ENCODE results near the gene NOVA2.
A peak's percentile ranks its signal among the peaks of the same experiment; 100 is the strongest.

The NOVA2 gene

DNA sequence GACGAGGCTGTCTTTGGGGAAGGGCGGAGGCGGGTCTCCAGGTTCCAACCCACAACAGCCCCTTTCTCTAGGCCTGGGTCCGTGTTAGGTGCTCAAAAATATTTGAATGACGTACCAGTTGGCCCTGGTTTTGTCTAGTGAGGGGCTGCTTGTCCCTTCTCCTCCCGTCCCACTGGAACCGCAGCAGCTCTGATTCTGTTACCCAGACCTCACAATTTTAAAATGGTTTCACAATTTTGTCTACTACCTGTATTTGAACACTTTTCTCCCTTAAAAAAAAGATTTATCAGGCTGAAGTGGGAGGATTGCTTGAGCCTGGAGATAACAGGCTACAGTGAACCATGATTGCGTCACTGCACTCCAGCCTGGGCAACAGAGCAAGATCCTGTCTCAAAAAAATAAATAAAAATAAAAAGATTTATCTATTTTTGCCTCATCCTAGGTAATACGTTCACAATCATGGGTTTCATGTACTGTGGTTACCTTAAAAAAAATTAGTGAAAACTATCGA, 86.4 kb downstream of the NOVA2 start:
- DNase-seq = no peak

DNA sequence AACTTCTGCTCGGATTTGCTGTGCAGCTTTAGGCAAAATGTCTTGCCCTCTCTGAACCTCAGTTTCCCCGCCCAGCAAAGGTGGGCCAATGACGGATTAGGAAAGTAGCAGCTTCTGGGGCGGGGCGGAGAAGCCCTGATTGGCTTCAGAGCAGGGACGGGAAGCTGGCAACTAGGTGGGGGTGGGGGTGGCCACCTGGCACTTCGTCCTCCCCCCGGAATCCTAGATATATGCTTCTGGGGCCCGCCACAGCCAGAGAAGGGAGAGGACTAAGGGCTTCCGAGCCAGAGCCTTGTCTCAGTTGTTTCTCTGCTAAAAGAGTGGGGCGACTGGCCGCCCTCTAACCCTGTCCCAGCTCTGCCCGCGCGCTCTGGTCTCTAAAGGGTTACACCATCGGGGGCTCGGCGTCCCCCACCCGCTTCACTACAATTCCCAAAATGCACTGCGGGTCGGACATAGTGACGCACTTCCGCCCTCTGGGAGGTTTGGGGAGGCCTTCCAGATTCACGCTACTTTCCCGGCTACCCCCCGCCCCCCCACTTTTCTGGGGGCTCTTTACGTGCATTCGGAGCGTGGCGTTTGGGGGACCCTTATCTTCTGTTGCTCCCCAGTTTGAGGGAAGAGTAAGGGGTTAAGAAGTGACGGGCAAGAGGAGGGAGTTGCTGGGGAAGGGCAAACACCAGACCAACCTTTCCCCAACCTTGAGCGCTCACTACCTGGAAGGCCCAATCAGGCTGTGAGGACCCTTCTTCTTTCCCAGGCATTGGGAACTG, 87.1 kb downstream of the NOVA2 start:
- peak; percentile 73 for DNase-seq

DNA sequence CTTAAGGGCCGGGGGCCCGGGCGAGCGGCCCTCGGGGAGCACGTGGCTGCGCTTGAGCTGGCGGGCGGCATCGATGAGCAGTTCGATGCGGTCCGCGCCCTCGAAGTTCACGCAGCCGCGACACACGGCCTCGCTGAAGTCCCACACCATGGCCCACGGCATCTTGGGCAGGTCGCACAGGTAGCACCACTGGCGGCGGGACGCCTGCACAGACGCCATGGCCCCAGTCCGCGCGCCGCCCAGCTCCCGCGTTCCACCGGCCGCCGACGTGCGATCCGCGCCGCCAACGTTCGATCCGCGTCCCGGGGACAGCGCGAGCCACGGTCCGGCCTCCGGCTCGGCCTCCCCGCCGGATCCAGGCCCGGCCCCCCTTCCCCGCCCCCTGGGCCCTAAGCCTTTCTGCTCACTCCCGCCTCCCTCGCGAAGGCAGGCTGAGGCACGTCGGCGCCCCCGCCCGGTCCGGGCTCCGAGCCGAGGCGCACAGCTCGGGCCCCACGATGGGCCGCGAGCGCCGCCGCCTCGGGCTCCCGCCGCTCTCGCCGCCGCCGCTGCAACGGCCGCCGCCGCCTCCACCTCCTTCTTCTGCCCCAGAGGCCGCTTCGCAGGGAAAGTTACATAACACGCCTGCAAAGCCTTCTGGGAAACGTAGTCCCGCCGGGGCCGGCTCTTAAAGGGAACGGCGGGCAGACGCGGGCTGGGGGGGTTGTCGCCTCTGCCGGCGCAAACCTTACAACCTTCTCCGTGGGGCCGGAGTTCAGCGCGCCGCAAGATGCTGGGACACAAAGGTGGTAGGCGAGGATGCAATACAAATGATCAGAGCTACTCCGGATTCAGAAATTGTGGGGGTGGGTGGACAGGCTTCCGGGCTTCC, 87.9 kb downstream of the NOVA2 start, which contains the start of gene IRF2BP1:
IRF2BP1 (minus strand) TSS at position 586 of the 871 bp plus-strand sequence; CDS start at position 219, 367 bp downstream.
- DNase-seq = peak; percentile 78

DNA sequence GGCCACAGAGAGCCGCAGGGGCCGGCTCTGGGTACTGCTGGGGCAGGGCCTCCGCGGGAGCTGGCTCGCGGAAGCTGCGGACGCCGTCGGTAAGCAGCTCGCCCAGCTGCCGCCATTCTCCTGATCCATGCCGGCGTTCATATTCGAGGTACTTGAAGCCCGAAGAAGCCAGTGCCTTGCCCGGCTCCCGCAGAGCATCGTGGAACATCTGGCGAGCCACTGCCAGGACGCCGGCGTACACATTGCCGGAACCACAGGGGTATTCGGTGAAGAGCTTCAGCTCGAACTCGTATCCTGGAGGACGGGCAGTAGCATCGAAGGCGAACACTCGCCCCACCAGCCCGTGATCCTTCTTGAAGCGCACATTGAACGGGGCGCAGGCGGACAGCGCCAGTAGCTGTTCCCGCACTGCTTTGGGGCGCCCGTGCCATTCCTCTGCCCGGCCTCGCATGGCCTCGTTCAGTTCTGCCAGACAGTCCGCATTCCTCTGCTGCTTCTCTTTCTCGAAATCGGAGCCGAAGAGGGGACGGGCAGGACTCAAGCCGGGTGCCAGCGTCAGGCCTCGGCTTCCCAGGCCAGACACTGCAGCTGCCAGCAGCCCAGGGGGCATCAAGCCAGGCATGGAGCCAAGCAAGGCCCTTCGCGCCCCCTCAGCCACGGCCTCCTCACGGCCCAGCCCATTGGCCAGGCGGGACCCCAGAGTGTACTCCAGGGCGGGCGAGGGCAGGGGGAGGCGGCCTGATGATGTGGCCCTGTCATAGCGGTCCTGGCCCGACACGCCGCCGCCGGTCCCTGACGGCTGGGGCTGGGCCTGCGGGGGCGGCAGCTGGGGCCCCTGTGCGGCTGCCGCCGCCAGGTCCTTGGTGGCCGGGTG, 88.7 kb downstream of the NOVA2 start:
- no peak for DNase-seq

- DNase-seq = no peak
These were observed 89.6 kb downstream of the NOVA2 start for GRCh38 chr19:45883881-45884681.
